Fibroblast of lung (primary cell): ENCODE measurements around the gene SFT2D1. TPM values are rescaled to one million over a fixed set of nuclear protein-coding genes. Genes with fewer than 3 reads are reported as not detected.

Experiments used
- DNase-seq, 2 donors: peaks; one replicate each; pipeline versions ENCODE4 v3.0.0 to v3.0.0-alpha.2; 2010; ENCODE audit warnings: low read depth in 2 of 2
- H2AFZ ChIP-seq: 2 replicates; pipeline ENCODE4 v1.5.1; 2012; ENCODE audit warnings: low read length, control low read depth, inconsistent platforms
- H3K27ac ChIP-seq: 2 replicates; pipeline ENCODE4 v1.5.1; 2011; ENCODE audit warnings: low read length, control low read depth; ENCODE audit not compliant: insufficient read depth
- H3K27me3 ChIP-seq: 2 replicates; pipeline ENCODE4 v1.5.1; 2011; ENCODE audit warnings: mild to moderate bottlenecking, low read length; ENCODE audit not compliant: control insufficient read depth, insufficient read depth
- H3K36me3 ChIP-seq: 2 replicates; pipeline ENCODE4 v1.5.1; 2011; ENCODE audit warnings: low read length; ENCODE audit not compliant: control insufficient read depth, insufficient read depth
- H3K4me1 ChIP-seq: 2 replicates; pipeline ENCODE4 v1.5.1; 2011; ENCODE audit warnings: low read length; ENCODE audit not compliant: control insufficient read depth, insufficient read depth; ENCODE audit errors: extremely low read depth
- H3K4me2 ChIP-seq: 2 replicates; pipeline ENCODE4 v1.5.1; 2011; ENCODE audit warnings: low read length, control low read depth; ENCODE audit not compliant: insufficient read depth; ENCODE audit errors: extremely low read depth
- H3K4me3 ChIP-seq, 4 experiments: fragments of 200-600 bp in 1 of 4; sonication (generic) in 1 of 4; replicated peaks in 1 of 4; 2 replicates each; pipeline ENCODE4 v1.5.1; 2011 to 2016; ENCODE audit warnings: low read length in 4 of 4, low read depth in 3 of 4, mild to moderate bottlenecking in 3 of 4, control low read depth in 2 of 4, inconsistent platforms in 1 of 4, mixed read lengths in 1 of 4; ENCODE audit not compliant: insufficient read depth in 1 of 4; ENCODE audit errors: control extremely low read depth in 1 of 4
- H3K79me2 ChIP-seq: 2 replicates; pipeline ENCODE4 v1.5.1; 2012; ENCODE audit warnings: mild to moderate bottlenecking, low read length, inconsistent platforms; ENCODE audit not compliant: control insufficient read depth, insufficient read depth
- H3K9ac ChIP-seq: 2 replicates; pipeline ENCODE4 v1.5.1; 2011; ENCODE audit warnings: mild to moderate bottlenecking, low read length, control low read depth; ENCODE audit not compliant: insufficient read depth
- H3K9me3 ChIP-seq: 2 replicates; pipeline ENCODE4 v1.5.1; 2012; ENCODE audit warnings: low read depth, low read length; ENCODE audit not compliant: control insufficient read depth, insufficient read depth
- H4K20me1 ChIP-seq: 2 replicates; pipeline ENCODE4 v1.5.1; 2011; ENCODE audit warnings: low read length; ENCODE audit not compliant: control insufficient read depth, insufficient read depth; ENCODE audit errors: extremely low read depth
- CTCF ChIP-seq, 2 donors: IDR thresholded peaks in 1 of 2; conservative IDR thresholded peaks in 1 of 2; 1 replicate in 1 of 2; 2 replicates in 1 of 2; pipeline ENCODE4 v1.5.1; 2011 to 2012; ENCODE audit warnings: low read length in 2 of 2, control low read depth in 1 of 2, inconsistent platforms in 1 of 2, low read depth in 1 of 2, mild to moderate bottlenecking in 1 of 2
- EZH2 ChIP-seq: IDR thresholded peaks from 2 replicates; pipeline ENCODE4 v1.5.1; 2012; ENCODE audit warnings: low read length, control low read depth, mild to moderate bottlenecking; ENCODE audit errors: missing control alignments
- polyA plus RNA-seq, 2 donors: library from polyadenylated mRNA; depleted of rRNA in 1 of 2; stranded (reverse) in 1 of 2; unstranded in 1 of 2; fragments of >200 nt; gene quantifications; 2 replicates each; pipeline ENCODE4 v1.2.1, GENCODE V29; 2011 to 2012; ENCODE audit warnings: missing spikeins in 1 of 2
- total RNA-seq: library from RNA; depleted of rRNA; stranded (reverse); fragments of >200 nt; gene quantifications from 2 replicates; pipeline ENCODE4 v1.2.1, GENCODE V29; 2014

The SFT2D1 gene
- total and polyA plus RNA-seq, 2 donors (not counting 1 experiment from before 2014, with no cell fraction given), result 34.8 to 86.0 TPM

GRCh38 chr6:166274163-166274562 lies 68.2 kb downstream of the SFT2D1 start:
- H3K27me3 ChIP-seq, result no peaks in the 10 kb centered on the region
- no peak overlapping the region for H2AFZ ChIP-seq
- H3K4me2 ChIP-seq, result no peak overlapping the region
- H3K9me3 ChIP-seq, result no peaks in the 10 kb centered on the region
- no peak overlapping the region for H3K9ac ChIP-seq
- TF ChIP-seq CTCF (conservative IDR thresholded peaks at IDR 0.05 in 1 of 2, IDR thresholded peaks at IDR 0.05 in 1 of 2; ENCODE audit: low read depth in 1 of 2, low read length in 2 of 2) (no peak), EZH2 (no peak)
- H4K20me1 ChIP-seq, result no peaks in the 10 kb centered on the region
- no peak overlapping the region for H3K27ac ChIP-seq
- DNase-seq, result no peak
- H3K36me3 ChIP-seq, result no peaks in the 10 kb centered on the region
- no peak overlapping the region for H3K4me3 ChIP-seq
- no peaks in the 10 kb centered on the region for H3K4me1 ChIP-seq
- H3K79me2 ChIP-seq, result no peaks in the 10 kb centered on the region

- Histone ChIP-seq H4K20me1 (no peaks in the 10 kb centered on the region), H2AFZ (no peak overlapping the region)
Observed at GRCh38 chr6:166271376-166271765, 71.0 kb downstream of the SFT2D1 start.

GRCh38 chr6:166270706-166271375 lies 71.5 kb downstream of the SFT2D1 start:
- Histone ChIP-seq H3K4me2 (no peak overlapping the region), H4K20me1 (no peaks in the 10 kb centered on the region), H3K4me1 (no peaks in the 10 kb centered on the region), H2AFZ (no peak overlapping the region), H3K9me3 (no peaks in the 10 kb centered on the region), H3K36me3 (no peaks in the 10 kb centered on the region), H3K79me2 (no peaks in the 10 kb centered on the region), H3K9ac (no peak overlapping the region), H3K27ac (no peak overlapping the region), H3K4me3 (no peak overlapping the region), H3K27me3 (no peaks in the 10 kb centered on the region)
- TF ChIP-seq EZH2 (no peak), CTCF (conservative IDR thresholded peaks at IDR 0.05 in 1 of 2, IDR thresholded peaks at IDR 0.05 in 1 of 2; ENCODE audit: low read depth in 1 of 2, low read length in 2 of 2) (no peak)
- no peak for DNase-seq

More at GRCh38 chr6:166271376-166271765, 71.0 kb downstream of the SFT2D1 start:
- H3K9me3 ChIP-seq, result no peaks in the 10 kb centered on the region
- TF ChIP-seq CTCF (conservative IDR thresholded peaks at IDR 0.05 in 1 of 2, IDR thresholded peaks at IDR 0.05 in 1 of 2; ENCODE audit: low read depth in 1 of 2, low read length in 2 of 2), result no peak
- TF ChIP-seq EZH2, result no peak
- H3K9ac ChIP-seq, result no peak overlapping the region
- no peaks in the 10 kb centered on the region for H3K27me3 ChIP-seq
- H3K4me1 ChIP-seq, result no peaks in the 10 kb centered on the region
- H3K4me2 ChIP-seq, result no peak overlapping the region
- H3K79me2 ChIP-seq, result no peaks in the 10 kb centered on the region
- no peak for DNase-seq
- no peak overlapping the region for H3K27ac ChIP-seq
- H3K36me3 ChIP-seq, result no peaks in the 10 kb centered on the region
- H3K4me3 ChIP-seq, result no peak overlapping the region

Other genes starting within 250 kb of the SFT2D1 start
- not detected in 2 replicates for gene TBXT, start 174.7 kb downstream of the SFT2D1 start, total RNA-seq
- gene TBXT, start 174.7 kb downstream of the SFT2D1 start, polyA plus RNA-seq, result not detected in 2 replicates
- not detected in 2 replicates for gene PRR18, start 34.2 kb downstream of the SFT2D1 start, total RNA-seq
- gene PRR18, start 34.2 kb downstream of the SFT2D1 start, polyA plus RNA-seq, result 0.01 TPM in 1 of 2 replicates, not detected in the other
- 16.4 and 19.3 TPM in 2 replicates for gene MPC1, start 40.4 kb upstream of the SFT2D1 start, total RNA-seq
- 28.7 and 36.7 TPM in 2 replicates for gene MPC1, start 40.4 kb upstream of the SFT2D1 start, polyA plus RNA-seq
- 2.3 and 5.0 TPM in 2 replicates for gene RAMACL, start 244.1 kb upstream of the SFT2D1 start, total RNA-seq
- gene RAMACL, start 244.1 kb upstream of the SFT2D1 start, polyA plus RNA-seq, result 0.20 and 0.22 TPM in 2 replicates